Liver (tissue), 9 donors: ENCODE data around the gene CNP. TPM values are rescaled to one million over a fixed set of nuclear protein-coding genes. Genes with fewer than 3 reads are reported as not detected.

Experiments used
- DNase-seq: peaks from one replicate; pipeline ENCODE4 v3.0.0-alpha.2; 2017; ENCODE audit warnings: low spot score
- H3K27ac ChIP-seq, 2 donors: one replicate each; pipeline ENCODE4 v1.7.0; 2013; ENCODE audit warnings: inconsistent platforms in 2 of 2, low read length in 2 of 2, control low read depth in 1 of 2, low read depth in 1 of 2, mild to moderate bottlenecking in 1 of 2
- H3K27me3 ChIP-seq, 4 donors: one replicate each; pipeline versions ENCODE4 v1.6.1 to v1.7.0; 2013; ENCODE audit warnings: low read length in 3 of 4, inconsistent platforms in 1 of 4, mild to moderate bottlenecking in 1 of 4, moderate library complexity in 1 of 4; ENCODE audit not compliant: control insufficient read depth in 4 of 4, insufficient read depth in 4 of 4
- H3K36me3 ChIP-seq, 4 donors: one replicate each; pipeline versions ENCODE4 v1.6.1 to v1.7.0; 2013; ENCODE audit warnings: low read length in 3 of 4, mild to moderate bottlenecking in 3 of 4, low read depth in 1 of 4, moderate library complexity in 1 of 4; ENCODE audit not compliant: control insufficient read depth in 4 of 4, insufficient read depth in 3 of 4
- H3K4me1 ChIP-seq, 4 donors: one replicate each; pipeline versions ENCODE4 v1.6.1 to v1.7.0; 2013; ENCODE audit warnings: low read length in 3 of 4, mild to moderate bottlenecking in 3 of 4, moderate library complexity in 1 of 4; ENCODE audit not compliant: control insufficient read depth in 4 of 4, insufficient read depth in 4 of 4
- H3K4me3 ChIP-seq, 3 donors: one replicate each; pipeline versions ENCODE4 v1.6.1 to v1.7.0; 2013; ENCODE audit warnings: low read length in 3 of 3, control low read depth in 1 of 3, low read depth in 1 of 3, mild to moderate bottlenecking in 1 of 3
- H3K9ac ChIP-seq, 2 donors: one replicate each; pipeline ENCODE4 v1.7.0; 2013; ENCODE audit warnings: low read length in 2 of 2, mild to moderate bottlenecking in 2 of 2, moderate library complexity in 2 of 2, control low read depth in 1 of 2, low read depth in 1 of 2
- H3K9me3 ChIP-seq, 4 donors: one replicate each; pipeline versions ENCODE4 v1.6.1 to v1.7.0; 2013; ENCODE audit warnings: low read length in 3 of 4; ENCODE audit not compliant: control insufficient read depth in 4 of 4
- EGR1 ChIP-seq, 2 donors: IDR thresholded peaks; 2 replicates each; pipeline ENCODE4 v1.6.1; 2016 to 2018; ENCODE audit warnings: antibody characterized with exemption in 2 of 2, low read depth in 2 of 2
- FOXA1 ChIP-seq: IDR thresholded peaks from 2 replicates; pipeline ENCODE4 v1.6.1; 2016; ENCODE audit warnings: antibody characterized with exemption
- JUND ChIP-seq, 2 donors: IDR thresholded peaks; 2 replicates each; pipeline ENCODE4 v1.6.1; 2016; ENCODE audit warnings: antibody characterized with exemption in 2 of 2
- NR2F2 ChIP-seq: IDR thresholded peaks from 2 replicates; pipeline ENCODE4 v1.6.1; 2016; ENCODE audit warnings: antibody characterized with exemption
- RAD21 ChIP-seq, 2 donors: IDR thresholded peaks; 2 replicates each; pipeline ENCODE4 v1.6.1; 2016; ENCODE audit warnings: antibody characterized with exemption in 2 of 2, mild to moderate bottlenecking in 2 of 2
- SP1 ChIP-seq: IDR thresholded peaks from 2 replicates; pipeline ENCODE4 v1.6.1; 2018; ENCODE audit warnings: antibody characterized with exemption, mild to moderate bottlenecking
- YY1 ChIP-seq: IDR thresholded peaks from 2 replicates; pipeline ENCODE4 v1.6.1; 2016; ENCODE audit warnings: antibody characterized with exemption, mild to moderate bottlenecking
- WGBS: extraction: QIAGEN DNeasy Blood & Tissue Kit; methylation state at CpG from one replicate; pipeline ENCODE4 v1.1.7; 2013; 5-methylcytosine and 5-hydroxymethylcytosine counted together
- polyA plus RNA-seq, 2 donors: library from polyadenylated mRNA; stranded (reverse) in 1 of 2; unstranded in 1 of 2; fragments of 200-250 nt in 1 of 2; fragments of >200 nt in 1 of 2; fragmentation: Nextera tagmentation in 1 of 2; extraction: Ambion mirVana in 1 of 2; gene quantifications; one replicate each; pipeline versions ENCODE4 v1.2.1 to v1.2.3, GENCODE V29; 2013 to 2015
- total RNA-seq, 2 donors: library from RNA; depleted of rRNA; stranded (reverse); fragments of >200 nt; gene quantifications; one replicate each; pipeline ENCODE4 v1.2.3, GENCODE V29; 2014
- TF ChIP-seq, protein P1 (sequence below): fragments of 150-350 bp; IDR thresholded peaks from 2 replicates; pipeline ENCODE4 v1.5.1; 2017; ENCODE audit warnings: improper control_type of control experiment, low read depth, low read length; ENCODE audit not compliant: missing input control
- TF ChIP-seq, protein P2 (sequence below): IDR thresholded peaks from 2 replicates; pipeline ENCODE4 v1.6.1; 2016; ENCODE audit warnings: antibody characterized with exemption
- TF ChIP-seq, protein P3 (sequence below): IDR thresholded peaks from 2 replicates; pipeline ENCODE4 v1.6.1; 2016; ENCODE audit warnings: antibody characterized with exemption
- TF ChIP-seq, protein P4 (sequence below): IDR thresholded peaks from 2 replicates; pipeline ENCODE4 v1.6.1; 2016; ENCODE audit warnings: antibody characterized with exemption
- donor health status: healthy.
- donor health status: healthy.
- donor health status: healthy.
- donor health status: healthy.
- donor health status: healthy.

The CNP gene
- total and polyA plus RNA-seq, 4 donors = 25.3 to 38.3 (median 30.2) TPM

DNA sequence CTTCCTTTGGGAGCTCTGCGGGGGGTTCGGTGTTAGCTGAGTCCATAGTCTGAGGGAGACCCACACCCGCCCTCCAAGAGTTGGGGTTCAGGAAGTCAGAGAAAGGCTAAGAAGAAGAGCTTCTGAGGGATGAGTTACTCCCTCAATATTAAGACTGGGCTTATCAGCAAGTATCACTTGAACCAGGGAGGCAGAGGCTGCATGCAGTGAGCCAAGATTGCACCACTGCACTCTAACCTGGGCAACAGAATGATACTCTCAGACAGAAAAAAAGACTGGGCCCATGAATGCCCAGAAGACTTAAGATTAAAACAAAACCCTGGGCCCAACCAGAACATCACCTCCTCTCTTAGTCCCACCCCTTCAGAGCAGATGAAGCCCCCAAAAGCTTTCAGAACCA, 59.3 kb downstream of the CNP start:
- DNase-seq = no peak
- WGBS = 98% methylated on average over 3 of the region's 3 CpGs
- H3K9ac ChIP-seq = no peak overlapping the region
- TF ChIP-seq, protein P1, sequence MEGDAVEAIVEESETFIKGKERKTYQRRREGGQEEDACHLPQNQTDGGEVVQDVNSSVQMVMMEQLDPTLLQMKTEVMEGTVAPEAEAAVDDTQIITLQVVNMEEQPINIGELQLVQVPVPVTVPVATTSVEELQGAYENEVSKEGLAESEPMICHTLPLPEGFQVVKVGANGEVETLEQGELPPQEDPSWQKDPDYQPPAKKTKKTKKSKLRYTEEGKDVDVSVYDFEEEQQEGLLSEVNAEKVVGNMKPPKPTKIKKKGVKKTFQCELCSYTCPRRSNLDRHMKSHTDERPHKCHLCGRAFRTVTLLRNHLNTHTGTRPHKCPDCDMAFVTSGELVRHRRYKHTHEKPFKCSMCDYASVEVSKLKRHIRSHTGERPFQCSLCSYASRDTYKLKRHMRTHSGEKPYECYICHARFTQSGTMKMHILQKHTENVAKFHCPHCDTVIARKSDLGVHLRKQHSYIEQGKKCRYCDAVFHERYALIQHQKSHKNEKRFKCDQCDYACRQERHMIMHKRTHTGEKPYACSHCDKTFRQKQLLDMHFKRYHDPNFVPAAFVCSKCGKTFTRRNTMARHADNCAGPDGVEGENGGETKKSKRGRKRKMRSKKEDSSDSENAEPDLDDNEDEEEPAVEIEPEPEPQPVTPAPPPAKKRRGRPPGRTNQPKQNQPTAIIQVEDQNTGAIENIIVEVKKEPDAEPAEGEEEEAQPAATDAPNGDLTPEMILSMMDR = no peak
- TF ChIP-seq JUND (IDR thresholded peaks at IDR 0.05) = no peak
- H3K36me3 ChIP-seq = peaks cover 3 to 8% (median 7%) of the 10 kb centered on the region in 4 donors
- H3K4me1 ChIP-seq = peaks cover 14 to 41% (median 33%) of the 10 kb centered on the region in 4 donors
- no peaks in the 10 kb centered on the region for H3K27me3 ChIP-seq
- H3K9me3 ChIP-seq = no peaks in the 10 kb centered on the region
- H3K4me3 ChIP-seq = no peak overlapping the region
- no peak overlapping the region for H3K27ac ChIP-seq

DNA sequence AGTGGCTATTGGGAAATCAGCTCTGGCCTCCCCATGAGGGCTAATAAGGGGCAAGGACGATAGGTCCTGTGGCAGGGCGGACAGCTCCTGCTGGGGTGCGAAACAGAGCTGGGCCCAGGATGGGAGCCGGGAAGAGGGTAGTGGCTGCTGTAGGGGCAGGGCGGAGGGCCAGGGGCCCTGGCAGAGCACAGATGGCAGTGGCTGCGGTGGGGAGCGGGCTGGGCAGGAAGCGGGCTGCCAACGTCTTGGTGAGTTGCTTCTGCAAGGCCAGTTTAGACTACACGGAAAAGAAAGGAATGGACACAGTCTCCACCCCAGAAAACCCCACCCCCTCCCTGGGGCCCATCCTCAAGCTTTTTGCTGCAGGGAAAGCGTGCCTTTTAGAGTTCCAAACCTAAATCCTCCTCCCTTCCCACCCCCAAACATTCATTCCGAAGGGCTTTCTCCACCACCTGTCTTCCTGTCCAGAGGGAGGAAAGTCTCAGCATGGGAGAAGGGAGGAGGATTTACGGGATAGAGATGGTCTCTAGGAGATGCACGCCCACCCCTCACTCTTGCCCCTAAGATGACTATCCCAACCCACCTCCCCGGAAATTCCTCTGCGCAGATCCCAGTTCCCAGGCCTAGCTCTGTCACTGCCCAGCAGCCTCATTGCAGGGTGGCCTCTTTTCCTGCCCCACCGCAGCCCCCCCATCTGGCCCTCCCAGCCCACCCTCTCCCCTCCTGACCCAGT, 60.4 kb downstream of the CNP start:
- WGBS = 74% methylated on average over 17 of the region's 17 CpGs
- Histone ChIP-seq H3K27me3 (no peaks in the 10 kb centered on the region), H3K4me1 (peaks cover 14 to 39% (median 30%) of the 10 kb centered on the region in 4 donors), H3K27ac (no peak overlapping the region), H3K9ac (no peak overlapping the region), H3K9me3 (no peaks in the 10 kb centered on the region), H3K4me3 (no peak overlapping the region), H3K36me3 (peaks cover 3 to 8% (median 7%) of the 10 kb centered on the region in 4 donors)
- TF ChIP-seq, protein P2, sequence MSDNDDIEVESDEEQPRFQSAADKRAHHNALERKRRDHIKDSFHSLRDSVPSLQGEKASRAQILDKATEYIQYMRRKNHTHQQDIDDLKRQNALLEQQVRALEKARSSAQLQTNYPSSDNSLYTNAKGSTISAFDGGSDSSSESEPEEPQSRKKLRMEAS = no peak
- TF ChIP-seq SP1 (no peak), RAD21 (IDR thresholded peaks at IDR 0.05) (no peak), YY1 (no peak), NR2F2 (no peak), JUND (IDR thresholded peaks at IDR 0.05) (no peak), FOXA1 (no peak), EGR1 (IDR thresholded peaks at IDR 0.05; ENCODE audit: low read depth in 2 of 2) (no peak)
- TF ChIP-seq, protein P3, sequence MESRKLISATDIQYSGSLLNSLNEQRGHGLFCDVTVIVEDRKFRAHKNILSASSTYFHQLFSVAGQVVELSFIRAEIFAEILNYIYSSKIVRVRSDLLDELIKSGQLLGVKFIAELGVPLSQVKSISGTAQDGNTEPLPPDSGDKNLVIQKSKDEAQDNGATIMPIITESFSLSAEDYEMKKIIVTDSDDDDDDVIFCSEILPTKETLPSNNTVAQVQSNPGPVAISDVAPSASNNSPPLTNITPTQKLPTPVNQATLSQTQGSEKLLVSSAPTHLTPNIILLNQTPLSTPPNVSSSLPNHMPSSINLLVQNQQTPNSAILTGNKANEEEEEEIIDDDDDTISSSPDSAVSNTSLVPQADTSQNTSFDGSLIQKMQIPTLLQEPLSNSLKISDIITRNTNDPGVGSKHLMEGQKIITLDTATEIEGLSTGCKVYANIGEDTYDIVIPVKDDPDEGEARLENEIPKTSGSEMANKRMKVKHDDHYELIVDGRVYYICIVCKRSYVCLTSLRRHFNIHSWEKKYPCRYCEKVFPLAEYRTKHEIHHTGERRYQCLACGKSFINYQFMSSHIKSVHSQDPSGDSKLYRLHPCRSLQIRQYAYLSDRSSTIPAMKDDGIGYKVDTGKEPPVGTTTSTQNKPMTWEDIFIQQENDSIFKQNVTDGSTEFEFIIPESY = no peak
- TF ChIP-seq, protein P4, sequence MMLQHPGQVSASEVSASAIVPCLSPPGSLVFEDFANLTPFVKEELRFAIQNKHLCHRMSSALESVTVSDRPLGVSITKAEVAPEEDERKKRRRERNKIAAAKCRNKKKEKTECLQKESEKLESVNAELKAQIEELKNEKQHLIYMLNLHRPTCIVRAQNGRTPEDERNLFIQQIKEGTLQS = no peak
- DNase-seq = no peak

Other genes starting within 250 kb of the CNP start
- under 1 TPM; under 0.01 to 0.05 TPM for gene HAP1, start 232.2 kb upstream of the CNP start, total RNA-seq
- under 1 TPM; 0.02 to 0.04 TPM for gene HAP1, start 232.2 kb upstream of the CNP start, polyA plus RNA-seq
- gene JUP, start 180.1 kb upstream of the CNP start, total RNA-seq = 10 to 100 TPM; 40.7 to 56.0 TPM
- 10 to 100 TPM; 39.1 to 47.7 TPM for gene JUP, start 180.1 kb upstream of the CNP start, polyA plus RNA-seq
- 1 to 10 TPM; 2.6 to 5.6 TPM for gene P3H4, start 154.8 kb upstream of the CNP start, total RNA-seq
- 1 to 10 TPM; 1.7 to 2.0 TPM for gene P3H4, start 154.8 kb upstream of the CNP start, polyA plus RNA-seq
- gene FKBP10, start 153.8 kb upstream of the CNP start, total RNA-seq = 10 to 100 TPM in 1 of 2 donors, 1 to 10 TPM in 1; 6.2 to 17.6 TPM
- gene FKBP10, start 153.8 kb upstream of the CNP start, polyA plus RNA-seq = 1 to 10 TPM in 1 of 2 donors, under 1 TPM in 1; 0.71 to 5.0 TPM
- gene NT5C3B, start 130.6 kb upstream of the CNP start, total RNA-seq = 10 to 100 TPM; 15.3 to 32.0 TPM
- gene NT5C3B, start 130.6 kb upstream of the CNP start, polyA plus RNA-seq = 10 to 100 TPM; 25.1 to 28.8 TPM
- under 1 TPM in 1 of 2 donors, not detected in 1; 0.17 TPM for gene KLHL10, start 129.0 kb upstream of the CNP start, total RNA-seq
- under 1 TPM; 0.03 to 0.07 TPM for gene KLHL10, start 129.0 kb upstream of the CNP start, polyA plus RNA-seq
- 10 to 100 TPM; 11.9 to 12.6 TPM for gene KLHL11, start 101.4 kb upstream of the CNP start, total RNA-seq
- 1 to 10 TPM in 1 of 2 donors, under 1 TPM in 1; 0.68 to 2.4 TPM for gene KLHL11, start 101.4 kb upstream of the CNP start, polyA plus RNA-seq
- gene ACLY, start 47.8 kb upstream of the CNP start, total RNA-seq = 100 to 1,000 TPM in 1 of 2 donors, 10 to 100 TPM in 1; 55.4 to 133 TPM
- gene ACLY, start 47.8 kb upstream of the CNP start, polyA plus RNA-seq = 10 to 100 TPM; 12.1 to 18.8 TPM
- 1 to 10 TPM in 1 of 2 donors, under 1 TPM in 1; 0.25 to 1.0 TPM for gene ODAD4, start 36.2 kb upstream of the CNP start, total RNA-seq
- gene ODAD4, start 36.2 kb upstream of the CNP start, polyA plus RNA-seq = under 1 TPM; 0.07 to 0.21 TPM
- gene DNAJC7, start 50.6 kb downstream of the CNP start, total RNA-seq = 10 to 100 TPM; 28.7 to 33.9 TPM
- gene DNAJC7, start 50.6 kb downstream of the CNP start, polyA plus RNA-seq = 10 to 100 TPM; 29.4 to 31.8 TPM
- 10 to 100 TPM; 17.3 to 17.4 TPM for gene NKIRAS2, start 53.3 kb downstream of the CNP start, total RNA-seq
- 10 to 100 TPM; 16.4 to 20.7 TPM for gene NKIRAS2, start 53.3 kb downstream of the CNP start, polyA plus RNA-seq
- under 1 TPM; 0.14 to 0.17 TPM for gene C17orf113, start 83.8 kb downstream of the CNP start, total RNA-seq
- under 1 TPM in 1 of 2 donors, not detected in 1; 0.12 TPM for gene C17orf113, start 83.8 kb downstream of the CNP start, polyA plus RNA-seq
- under 1 TPM in 1 of 2 donors, not detected in 1; 0.19 TPM for gene ZNF385C, start 131.7 kb downstream of the CNP start, total RNA-seq
- under 1 TPM; 0.03 to 0.06 TPM for gene ZNF385C, start 131.7 kb downstream of the CNP start, polyA plus RNA-seq
- 10 to 100 TPM in 1 of 2 donors, 1 to 10 TPM in 1; 4.0 to 20.2 TPM for gene DHX58, start 145.9 kb downstream of the CNP start, total RNA-seq
- gene DHX58, start 145.9 kb downstream of the CNP start, polyA plus RNA-seq = 10 to 100 TPM in 1 of 2 donors, 1 to 10 TPM in 1; 4.3 to 21.9 TPM
- gene KAT2A, start 154.6 kb downstream of the CNP start, total RNA-seq = 10 to 100 TPM in 1 of 2 donors, 1 to 10 TPM in 1; 5.1 to 14.4 TPM
- 10 to 100 TPM in 1 of 2 donors, 1 to 10 TPM in 1; 7.4 to 11.7 TPM for gene KAT2A, start 154.6 kb downstream of the CNP start, polyA plus RNA-seq
- under 1 TPM; 0.17 to 0.42 TPM for gene HSPB9, start 156.0 kb downstream of the CNP start, total RNA-seq
- gene HSPB9, start 156.0 kb downstream of the CNP start, polyA plus RNA-seq = 1 to 10 TPM in 1 of 2 donors, under 1 TPM in 1; 0.69 to 4.0 TPM
- 10 to 100 TPM; 53.7 to 60.0 TPM for gene RAB5C, start 188.2 kb downstream of the CNP start, total RNA-seq
- 100 to 1,000 TPM in 1 of 2 donors, 10 to 100 TPM in 1; 53.5 to 107 TPM for gene RAB5C, start 188.2 kb downstream of the CNP start, polyA plus RNA-seq
- gene KCNH4, start 214.3 kb downstream of the CNP start, total RNA-seq = not detected
- gene KCNH4, start 214.3 kb downstream of the CNP start, polyA plus RNA-seq = under 1 TPM in 1 of 2 donors, not detected in 1; 0.01 TPM
- gene HCRT, start 218.7 kb downstream of the CNP start, total RNA-seq = not detected
- gene HCRT, start 218.7 kb downstream of the CNP start, polyA plus RNA-seq = not detected
- 10 to 100 TPM; 10.0 to 17.6 TPM for gene GHDC, start 227.7 kb downstream of the CNP start, total RNA-seq
- gene GHDC, start 227.7 kb downstream of the CNP start, polyA plus RNA-seq = 10 to 100 TPM; 10.5 to 14.2 TPM